NCI-H446 (cell line): ENCODE data around the gene SZRD1.

Experiments
- DNase-seq, 2 experiments: peaks; one replicate each; lab custom pipeline; 2025; lab: John Stamatoyannopoulos, UW

Gene SZRD1

GRCh38 chr1:16440131-16440469 is 73.1 kb downstream of the SZRD1 start:
- DNase-seq: peak; percentile 53 to 54

- DNase-seq: peak; percentile 90 to 98
Observed at GRCh38 chr1:16440470-16441281, 73.6 kb downstream of the SZRD1 start, which contains the start of gene NECAP2. Gene NECAP2 (plus strand): TSS chr1:16440724. CDS start chr1:16440762, 38 bp downstream.

GRCh38 chr1:16441282-16441665 is 74.2 kb downstream of the SZRD1 start:
- no peak for DNase-seq

GRCh38 chr1:16442265-16442664 is 75.2 kb downstream of the SZRD1 start:
- no peak for DNase-seq

GRCh38 chr1:16442941-16443340 is 75.9 kb downstream of the SZRD1 start:
- DNase-seq: no peak

- DNase-seq: no peak
Observed at GRCh38 chr1:16443975-16444770, 77.1 kb downstream of the SZRD1 start.

GRCh38 chr1:16445052-16445451 is 78.0 kb downstream of the SZRD1 start:
- no peak for DNase-seq

- no peak for DNase-seq
Observed at GRCh38 chr1:16446116-16446515, 79.1 kb downstream of the SZRD1 start.

GRCh38 chr1:16447641-16448040 is 80.6 kb downstream of the SZRD1 start:
- no peak for DNase-seq
